ENCODE measurements around the gene L3MBTL4.
"Not testable (repeated sequence)": the region's sequence is repeated elsewhere in the genome, so short reads cannot be mapped to it uniquely, and the experiment has no call there.

The L3MBTL4 gene

DNA sequence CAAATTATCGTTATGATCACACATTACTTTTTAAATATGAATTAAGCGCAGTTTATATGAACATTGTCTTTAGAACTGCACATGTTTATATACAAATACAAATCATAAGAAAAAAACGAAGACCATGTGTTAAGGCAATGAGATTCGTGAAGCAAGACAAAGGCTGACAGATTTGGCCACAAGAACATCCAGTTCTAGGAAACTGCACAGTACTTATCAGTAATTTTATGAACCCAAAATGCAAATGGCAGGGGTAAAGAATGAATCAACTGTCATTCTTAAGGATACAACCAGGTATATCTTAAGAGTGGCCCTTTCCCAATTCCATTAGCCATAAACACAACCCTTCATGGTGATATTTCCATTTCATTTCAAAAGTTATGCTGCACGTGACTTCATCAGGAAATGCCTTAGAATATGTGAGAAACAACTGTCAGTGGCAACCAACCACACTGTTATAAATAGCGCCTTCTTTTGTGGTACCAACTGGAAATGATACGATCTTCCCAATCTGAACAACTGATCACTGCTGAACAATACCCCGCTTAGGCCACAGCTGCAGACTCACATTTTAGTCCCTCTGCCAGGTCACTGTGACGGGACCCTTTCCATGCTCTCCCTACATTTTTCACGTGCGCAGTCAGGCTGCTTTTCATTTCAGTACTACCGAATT is 144.9 kb downstream of the L3MBTL4 start:
- H3K9ac ChIP-seq (ENCODE audit: low read length): no peak overlapping the region
- no peak overlapping the region for H2AK5ac ChIP-seq (ENCODE audit: low read length)
- H2BK120ac ChIP-seq (ENCODE audit: low read depth, low read length): no peak overlapping the region
- no peak overlapping the region for H3K23ac ChIP-seq (ENCODE audit: low read length)
- H3K18ac ChIP-seq (ENCODE audit: low read length): no peak overlapping the region
- no peak overlapping the region for H3K4me2 ChIP-seq (ENCODE audit: low read length)
- no peak overlapping the region for H3K4me3 ChIP-seq (ENCODE audit: low read length)
- H3K79me2 ChIP-seq (ENCODE audit: control insufficient read depth, insufficient read depth, low read length): no peaks in the 10 kb centered on the region
- H3K27me3 ChIP-seq (ENCODE audit: insufficient read depth, low read length, poor library complexity): no peaks in the 10 kb centered on the region
- H4K8ac ChIP-seq (ENCODE audit: low read depth, low read length): no peak overlapping the region
- H3K27ac ChIP-seq (ENCODE audit: low read depth, low read length): no peak overlapping the region
- no peak overlapping the region for H3K4ac ChIP-seq (ENCODE audit: low read depth, low read length)
- WGBS (ENCODE audit: extremely low coverage, insufficient coverage, low lambda C conversion rate): no CpG with 5 or more reads among the region's 12 CpGs
- no peak for DNase-seq
- no peaks in the 10 kb centered on the region for H3K36me3 ChIP-seq (ENCODE audit: control insufficient read depth, insufficient read depth, low read length)
- H2BK15ac ChIP-seq (replicated peaks; ENCODE audit: low read depth): no peak overlapping the region
- no peak overlapping the region for H4K5ac ChIP-seq (ENCODE audit: low read length)
- no peaks in the 10 kb centered on the region for H3K4me1 ChIP-seq (ENCODE audit: control insufficient read depth, low read depth, low read length)
- H3K56ac ChIP-seq (ENCODE audit: low read length): no peak overlapping the region
- H3K79me1 ChIP-seq (ENCODE audit: low read length): no peaks in the 10 kb centered on the region
- no peak overlapping the region for H2BK5ac ChIP-seq (ENCODE audit: low read length)

DNA sequence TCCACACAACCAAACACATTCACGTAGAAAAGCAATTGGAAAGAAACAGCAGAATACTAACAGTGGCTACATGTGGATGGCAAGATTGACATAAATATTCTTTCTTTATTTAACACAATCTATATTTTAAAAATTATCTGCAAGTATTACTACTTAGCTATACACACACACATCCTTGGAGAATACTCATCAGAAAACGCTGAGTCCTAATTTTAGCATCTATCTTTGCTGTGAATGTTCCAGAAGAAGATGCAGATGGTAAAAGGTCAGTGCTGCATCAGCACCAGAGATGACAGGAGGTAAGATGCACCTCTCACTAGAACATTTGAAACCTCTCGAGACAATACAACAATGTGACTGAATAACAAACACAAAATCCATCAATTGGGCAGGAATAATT is 148.5 kb downstream of the L3MBTL4 start:
- H2BK15ac ChIP-seq (replicated peaks; ENCODE audit: low read depth): no peak overlapping the region
- H4K5ac ChIP-seq (ENCODE audit: low read length): no peak overlapping the region
- H2BK120ac ChIP-seq (ENCODE audit: low read depth, low read length): no peak overlapping the region
- no peak overlapping the region for H3K4me2 ChIP-seq (ENCODE audit: low read length)
- DNase-seq: no peak
- no peak overlapping the region for H3K27ac ChIP-seq (ENCODE audit: low read depth, low read length)
- no peak overlapping the region for H2AK5ac ChIP-seq (ENCODE audit: low read length)
- no peak overlapping the region for H2BK5ac ChIP-seq (ENCODE audit: low read length)
- no peaks in the 10 kb centered on the region for H3K27me3 ChIP-seq (ENCODE audit: insufficient read depth, low read length, poor library complexity)
- no peaks in the 10 kb centered on the region for H3K4me1 ChIP-seq (ENCODE audit: control insufficient read depth, low read depth, low read length)
- H3K36me3 ChIP-seq (ENCODE audit: control insufficient read depth, insufficient read depth, low read length): no peaks in the 10 kb centered on the region
- H3K56ac ChIP-seq (ENCODE audit: low read length): no peak overlapping the region
- no peaks in the 10 kb centered on the region for H3K79me1 ChIP-seq (ENCODE audit: low read length)
- no peak overlapping the region for H3K9ac ChIP-seq (ENCODE audit: low read length)
- no peak overlapping the region for H3K4ac ChIP-seq (ENCODE audit: low read depth, low read length)
- H3K79me2 ChIP-seq (ENCODE audit: control insufficient read depth, insufficient read depth, low read length): no peaks in the 10 kb centered on the region
- H3K23ac ChIP-seq (ENCODE audit: low read length): no peak overlapping the region
- no peak overlapping the region for H4K8ac ChIP-seq (ENCODE audit: low read depth, low read length)
- H3K4me3 ChIP-seq (ENCODE audit: low read length): no peak overlapping the region
- no CpG with 5 or more reads among the region's 3 CpGs for WGBS (ENCODE audit: extremely low coverage, insufficient coverage, low lambda C conversion rate)
- H3K18ac ChIP-seq (ENCODE audit: low read length): no peak overlapping the region

DNA sequence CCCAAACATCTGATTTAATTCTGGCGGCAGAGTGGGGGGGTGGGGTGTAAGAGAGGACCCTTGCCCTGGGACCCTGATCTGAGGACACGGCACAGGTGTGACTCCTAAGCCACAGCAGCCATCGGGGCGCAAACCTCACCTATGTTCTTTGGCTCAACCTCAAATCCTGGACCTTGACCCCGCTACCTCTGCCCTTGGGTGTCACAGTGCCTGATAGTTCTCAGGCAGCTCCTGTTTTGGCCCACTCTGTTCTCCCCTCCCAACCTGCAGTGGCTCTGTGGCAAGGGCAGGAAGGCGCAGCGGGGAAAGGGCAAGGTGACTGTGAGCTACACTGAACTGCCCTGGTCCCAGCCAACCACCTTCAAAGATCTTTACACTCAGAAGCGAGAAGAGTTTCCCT is 152.8 kb downstream of the L3MBTL4 start:
- Histone ChIP-seq H3K4me2 (ENCODE audit: low read length) (no peak overlapping the region), H3K56ac (ENCODE audit: low read length) (no peak overlapping the region), H4K8ac (ENCODE audit: low read depth, low read length) (no peak overlapping the region), H3K18ac (ENCODE audit: low read length) (no peak overlapping the region), H3K36me3 (ENCODE audit: control insufficient read depth, insufficient read depth, low read length) (no peaks in the 10 kb centered on the region), H2BK5ac (ENCODE audit: low read length) (no peak overlapping the region), H3K4ac (ENCODE audit: low read depth, low read length) (no peak overlapping the region), H3K27me3 (ENCODE audit: insufficient read depth, low read length, poor library complexity) (no peaks in the 10 kb centered on the region), H2AK5ac (ENCODE audit: low read length) (no peak overlapping the region), H3K23ac (ENCODE audit: low read length) (no peak overlapping the region), H3K4me3 (ENCODE audit: low read length) (no peak overlapping the region), H3K79me2 (ENCODE audit: control insufficient read depth, insufficient read depth, low read length) (no peaks in the 10 kb centered on the region), H2BK120ac (ENCODE audit: low read depth, low read length) (no peak overlapping the region), H3K79me1 (ENCODE audit: low read length) (no peaks in the 10 kb centered on the region), H3K27ac (ENCODE audit: low read depth, low read length) (no peak overlapping the region), H3K4me1 (ENCODE audit: control insufficient read depth, low read depth, low read length) (no peaks in the 10 kb centered on the region), H3K9ac (ENCODE audit: low read length) (no peak overlapping the region), H4K5ac (ENCODE audit: low read length) (no peak overlapping the region), H2BK15ac (replicated peaks; ENCODE audit: low read depth) (no peak overlapping the region)
- no CpG with 5 or more reads among the region's 8 CpGs for WGBS (ENCODE audit: extremely low coverage, insufficient coverage, low lambda C conversion rate)
- DNase-seq: no peak

DNA sequence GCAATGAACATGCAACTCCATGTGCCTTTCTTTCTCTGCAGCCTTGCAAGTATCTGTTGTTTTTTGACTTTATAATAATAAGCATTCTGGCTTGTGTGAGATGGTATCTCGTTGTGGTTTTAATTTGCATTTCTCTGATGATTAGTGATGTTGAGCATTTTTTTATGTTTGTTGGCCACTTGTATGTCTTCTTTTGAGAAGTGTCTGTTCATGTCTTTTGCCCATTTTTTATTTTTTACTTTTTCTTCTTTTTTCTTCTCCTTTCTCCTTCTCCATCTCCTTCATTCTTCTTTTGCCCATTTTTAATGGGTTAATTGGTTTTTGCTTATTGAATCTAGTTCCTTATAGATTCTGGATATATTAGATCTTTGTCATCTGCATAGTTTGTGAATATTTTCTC is 155.4 kb downstream of the L3MBTL4 start:
- WGBS (ENCODE audit: extremely low coverage, insufficient coverage, low lambda C conversion rate): no CpG with 5 or more reads among the region's 1 CpG
- H3K79me2 ChIP-seq (ENCODE audit: control insufficient read depth, insufficient read depth, low read length); H3K23ac ChIP-seq (ENCODE audit: low read length); H3K56ac ChIP-seq (ENCODE audit: low read length); H3K4ac ChIP-seq (ENCODE audit: low read depth, low read length); H3K18ac ChIP-seq (ENCODE audit: low read length); H3K4me1 ChIP-seq (ENCODE audit: control insufficient read depth, low read depth, low read length); H3K36me3 ChIP-seq (ENCODE audit: control insufficient read depth, insufficient read depth, low read length); H4K5ac ChIP-seq (ENCODE audit: low read length); H3K27me3 ChIP-seq (ENCODE audit: insufficient read depth, low read length, poor library complexity); H3K4me2 ChIP-seq (ENCODE audit: low read length); H3K79me1 ChIP-seq (ENCODE audit: low read length); H2BK15ac ChIP-seq (replicated peaks; ENCODE audit: low read depth); H4K8ac ChIP-seq (ENCODE audit: low read depth, low read length); H3K4me3 ChIP-seq (ENCODE audit: low read length); H2BK5ac ChIP-seq (ENCODE audit: low read length); H2AK5ac ChIP-seq (ENCODE audit: low read length); H3K27ac ChIP-seq (ENCODE audit: low read depth, low read length); DNase-seq; H3K9ac ChIP-seq (ENCODE audit: low read length); H2BK120ac ChIP-seq (ENCODE audit: low read depth, low read length): not testable (repeated sequence)

DNA sequence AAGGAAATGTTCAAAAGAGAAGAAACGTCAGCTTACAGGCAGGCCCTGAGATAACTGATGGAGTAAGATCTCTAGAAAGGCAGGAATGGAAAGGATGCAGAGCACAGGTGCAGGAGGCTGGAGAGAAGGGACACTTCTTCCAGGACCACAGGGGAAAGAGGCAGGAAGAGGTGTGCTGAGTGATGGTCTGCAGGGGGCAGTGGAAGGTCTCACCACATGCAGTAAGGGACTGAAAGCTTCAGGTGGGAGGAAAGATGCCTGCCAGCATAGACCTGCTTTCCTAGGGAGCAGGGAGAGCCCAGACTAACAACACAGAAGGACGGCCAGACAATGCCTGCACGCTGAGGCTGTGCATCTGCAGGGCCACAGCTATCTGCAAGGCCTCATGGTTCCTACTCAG is 156.8 kb downstream of the L3MBTL4 start:
- H3K27ac ChIP-seq (ENCODE audit: low read depth, low read length): no peak overlapping the region
- H3K36me3 ChIP-seq (ENCODE audit: control insufficient read depth, insufficient read depth, low read length): no peaks in the 10 kb centered on the region
- H2BK15ac ChIP-seq (replicated peaks; ENCODE audit: low read depth): no peak overlapping the region
- H3K4ac ChIP-seq (ENCODE audit: low read depth, low read length): no peak overlapping the region
- no peak overlapping the region for H3K4me3 ChIP-seq (ENCODE audit: low read length)
- no peak overlapping the region for H3K9ac ChIP-seq (ENCODE audit: low read length)
- H3K4me2 ChIP-seq (ENCODE audit: low read length): no peak overlapping the region
- H4K5ac ChIP-seq (ENCODE audit: low read length): no peak overlapping the region
- H4K8ac ChIP-seq (ENCODE audit: low read depth, low read length): no peak overlapping the region
- WGBS (ENCODE audit: extremely low coverage, insufficient coverage, low lambda C conversion rate): no CpG with 5 or more reads among the region's 3 CpGs
- H3K4me1 ChIP-seq (ENCODE audit: control insufficient read depth, low read depth, low read length): no peaks in the 10 kb centered on the region
- H2AK5ac ChIP-seq (ENCODE audit: low read length): no peak overlapping the region
- H3K27me3 ChIP-seq (ENCODE audit: insufficient read depth, low read length, poor library complexity): no peaks in the 10 kb centered on the region
- DNase-seq: peak; percentile 53
- H2BK120ac ChIP-seq (ENCODE audit: low read depth, low read length): no peak overlapping the region
- no peak overlapping the region for H3K23ac ChIP-seq (ENCODE audit: low read length)
- no peak overlapping the region for H3K18ac ChIP-seq (ENCODE audit: low read length)
- no peaks in the 10 kb centered on the region for H3K79me2 ChIP-seq (ENCODE audit: control insufficient read depth, insufficient read depth, low read length)
- H3K56ac ChIP-seq (ENCODE audit: low read length): no peak overlapping the region
- no peaks in the 10 kb centered on the region for H3K79me1 ChIP-seq (ENCODE audit: low read length)
- no peak overlapping the region for H2BK5ac ChIP-seq (ENCODE audit: low read length)

DNA sequence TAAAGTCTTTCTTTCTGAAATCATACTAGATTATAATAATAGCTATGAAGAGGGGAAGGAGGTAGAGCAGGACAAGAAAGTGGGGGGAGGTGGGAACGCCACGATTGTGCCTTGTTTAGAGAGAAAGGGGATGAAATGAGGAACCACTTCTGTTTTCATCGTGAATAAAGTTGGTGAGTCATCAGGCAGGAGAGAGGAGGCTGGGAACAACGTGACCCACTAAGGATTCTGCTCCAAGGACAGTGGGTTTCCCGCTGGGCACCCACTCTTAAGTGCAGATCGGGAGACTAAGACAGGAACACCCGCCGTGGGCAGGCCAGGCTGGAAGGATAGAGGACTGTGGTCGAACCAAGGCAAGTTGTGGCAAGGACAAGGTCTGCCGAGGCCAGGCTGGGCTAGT is 158.2 kb downstream of the L3MBTL4 start:
- no peak overlapping the region for H3K9ac ChIP-seq (ENCODE audit: low read length)

More for the DNA sequence above, 158.2 kb downstream of the L3MBTL4 start:
- Histone ChIP-seq H3K23ac (ENCODE audit: low read length) (no peak overlapping the region), H2AK5ac (ENCODE audit: low read length) (no peak overlapping the region), H3K36me3 (ENCODE audit: control insufficient read depth, insufficient read depth, low read length) (no peaks in the 10 kb centered on the region), H3K27ac (ENCODE audit: low read depth, low read length) (no peak overlapping the region), H3K79me1 (ENCODE audit: low read length) (no peaks in the 10 kb centered on the region), H4K8ac (ENCODE audit: low read depth, low read length) (no peak overlapping the region), H3K4me3 (ENCODE audit: low read length) (no peak overlapping the region), H2BK15ac (replicated peaks; ENCODE audit: low read depth) (no peak overlapping the region), H3K56ac (ENCODE audit: low read length) (no peak overlapping the region), H3K79me2 (ENCODE audit: control insufficient read depth, insufficient read depth, low read length) (no peaks in the 10 kb centered on the region), H2BK5ac (ENCODE audit: low read length) (no peak overlapping the region), H3K4me1 (ENCODE audit: control insufficient read depth, low read depth, low read length) (no peaks in the 10 kb centered on the region), H3K4ac (ENCODE audit: low read depth, low read length) (no peak overlapping the region), H2BK120ac (ENCODE audit: low read depth, low read length) (no peak overlapping the region), H3K18ac (ENCODE audit: low read length) (no peak overlapping the region), H4K5ac (ENCODE audit: low read length) (no peak overlapping the region), H3K27me3 (ENCODE audit: insufficient read depth, low read length, poor library complexity) (no peaks in the 10 kb centered on the region), H3K4me2 (ENCODE audit: low read length) (no peak overlapping the region)
- WGBS (ENCODE audit: extremely low coverage, insufficient coverage, low lambda C conversion rate): no CpG with 5 or more reads among the region's 10 CpGs
- DNase-seq: no peak

Measured in mesendoderm (in vitro differentiated cells).